WI38 (cell line): Measurements from ENCODE around the gene NBEA.

Experiments
- H3K4me3 ChIP-seq: 2 replicates; pipeline ENCODE4 v1.5.1; 2011; ENCODE audit warnings: low read depth, mild to moderate bottlenecking, control low read depth, low read length
- CTCF ChIP-seq: IDR thresholded peaks from 2 replicates; pipeline ENCODE4 v1.5.1; 2012; ENCODE audit warnings: low read depth, mild to moderate bottlenecking, control low read depth, low read length

Gene NBEA

GRCh38 chr13:35484384-35484783, 542.3 kb downstream of the NBEA start:
- H3K4me3 ChIP-seq = no peak overlapping the region
- TF ChIP-seq CTCF = no peak

GRCh38 chr13:35485424-35485823, 543.4 kb downstream of the NBEA start:
- no peak for TF ChIP-seq CTCF
- H3K4me3 ChIP-seq = no peak overlapping the region

DNA sequence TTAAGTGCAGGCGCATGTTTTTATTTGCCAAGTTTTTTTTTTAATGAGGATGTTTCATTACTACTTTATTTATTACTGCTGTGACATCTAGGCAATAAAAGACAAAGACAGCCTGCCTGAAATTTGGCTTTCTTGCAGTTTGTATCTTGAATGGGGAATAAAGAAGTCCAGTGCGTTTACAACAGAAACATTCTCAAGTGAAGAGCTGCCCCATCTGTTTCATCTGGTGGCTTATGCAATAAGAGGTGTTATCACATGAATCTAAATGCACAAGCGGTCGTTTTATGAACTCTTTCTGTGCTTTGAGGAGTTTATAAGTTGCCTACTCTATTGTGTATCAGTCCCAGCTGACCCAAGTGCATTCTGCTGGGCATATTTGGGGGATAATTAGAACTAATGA, 547.0 kb downstream of the NBEA start:
- TF ChIP-seq CTCF = no peak

GRCh38 chr13:35496006-35496405, 553.9 kb downstream of the NBEA start:
- no peak overlapping the region for H3K4me3 ChIP-seq
- no peak for TF ChIP-seq CTCF

More for the DNA sequence above, 547.0 kb downstream of the NBEA start:
- H3K4me3 ChIP-seq = no peak overlapping the region

DNA sequence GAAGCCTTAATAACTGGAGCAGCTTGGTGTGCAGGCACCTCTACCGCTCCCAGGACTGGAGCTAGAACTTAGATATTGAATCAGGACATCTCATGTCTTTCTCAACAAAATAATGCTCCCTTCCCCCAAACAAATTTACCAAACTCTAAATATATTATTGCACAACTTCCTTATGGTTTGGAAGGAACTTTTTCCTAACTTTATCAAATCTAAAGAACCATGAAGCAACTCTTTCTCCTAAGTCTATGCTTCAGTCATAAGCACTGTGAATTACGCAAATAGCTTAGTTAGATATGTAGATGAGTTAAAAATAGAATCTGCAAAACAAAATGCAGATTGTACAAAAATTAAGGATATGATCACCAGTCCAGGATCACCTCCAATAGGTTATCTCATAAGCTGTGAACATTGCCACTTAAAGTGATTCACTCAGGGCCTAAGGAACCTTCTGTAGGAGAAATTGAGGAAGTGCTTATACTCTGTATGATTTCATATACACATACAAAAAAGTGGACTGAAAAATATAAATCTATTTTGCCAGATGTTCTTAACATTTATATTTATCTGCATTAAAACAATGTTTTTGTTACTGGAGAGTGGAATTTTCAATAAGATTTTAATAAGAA, 554.8 kb downstream of the NBEA start:
- no peak for TF ChIP-seq CTCF
- no peak overlapping the region for H3K4me3 ChIP-seq

- no peak for TF ChIP-seq CTCF
- no peak overlapping the region for H3K4me3 ChIP-seq
Observed at GRCh38 chr13:35498231-35498630, 556.2 kb downstream of the NBEA start.

DNA sequence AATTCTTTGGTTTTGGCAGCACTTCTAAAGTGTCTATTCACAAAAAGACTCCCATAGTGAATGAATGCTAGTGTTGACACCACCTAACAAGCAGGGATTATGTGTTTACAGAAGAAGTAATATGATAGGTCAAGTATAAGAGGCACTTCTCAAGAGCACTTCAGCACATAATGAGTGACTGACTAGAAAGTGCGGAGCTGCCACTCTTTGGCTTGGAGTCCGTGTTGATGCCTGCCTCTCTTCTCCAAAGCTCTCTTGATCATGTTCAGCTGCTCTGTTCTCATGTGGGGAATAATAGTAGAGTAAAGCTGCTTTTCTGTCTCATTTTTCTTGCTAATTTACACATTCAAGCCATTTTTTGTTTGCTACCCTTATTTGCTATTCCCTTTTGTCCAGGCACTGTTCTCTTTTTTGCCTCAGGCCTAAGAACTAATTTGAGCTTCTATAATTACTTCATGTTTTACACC, 557.2 kb downstream of the NBEA start:
- TF ChIP-seq CTCF = no peak
- no peak overlapping the region for H3K4me3 ChIP-seq
